ENCODE results near the gene TSPAN12.

The TSPAN12 gene

DNA sequence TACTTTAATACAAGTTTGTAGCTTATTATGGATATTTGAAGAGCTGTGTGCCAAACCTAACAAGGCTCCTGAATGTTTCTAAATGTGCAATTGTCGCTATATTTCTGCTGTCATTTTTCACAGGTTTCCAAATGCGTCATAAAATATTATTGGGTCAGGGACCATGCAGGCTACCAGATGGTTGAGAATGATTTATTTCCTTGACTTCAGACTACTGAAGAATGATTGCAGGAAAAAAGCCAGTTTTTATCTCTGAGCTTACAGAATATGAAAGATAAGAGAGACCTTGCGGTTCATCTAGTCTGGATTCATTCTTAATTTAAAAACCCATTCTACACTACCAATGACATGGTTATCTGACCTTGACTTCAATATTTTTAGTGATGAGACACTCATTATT is 55.2 kb downstream of the TSPAN12 start:
- no peak overlapping the region for H3K4me3 ChIP-seq (ENCODE audit: low read depth, low read length)
- TF ChIP-seq, protein P1, sequence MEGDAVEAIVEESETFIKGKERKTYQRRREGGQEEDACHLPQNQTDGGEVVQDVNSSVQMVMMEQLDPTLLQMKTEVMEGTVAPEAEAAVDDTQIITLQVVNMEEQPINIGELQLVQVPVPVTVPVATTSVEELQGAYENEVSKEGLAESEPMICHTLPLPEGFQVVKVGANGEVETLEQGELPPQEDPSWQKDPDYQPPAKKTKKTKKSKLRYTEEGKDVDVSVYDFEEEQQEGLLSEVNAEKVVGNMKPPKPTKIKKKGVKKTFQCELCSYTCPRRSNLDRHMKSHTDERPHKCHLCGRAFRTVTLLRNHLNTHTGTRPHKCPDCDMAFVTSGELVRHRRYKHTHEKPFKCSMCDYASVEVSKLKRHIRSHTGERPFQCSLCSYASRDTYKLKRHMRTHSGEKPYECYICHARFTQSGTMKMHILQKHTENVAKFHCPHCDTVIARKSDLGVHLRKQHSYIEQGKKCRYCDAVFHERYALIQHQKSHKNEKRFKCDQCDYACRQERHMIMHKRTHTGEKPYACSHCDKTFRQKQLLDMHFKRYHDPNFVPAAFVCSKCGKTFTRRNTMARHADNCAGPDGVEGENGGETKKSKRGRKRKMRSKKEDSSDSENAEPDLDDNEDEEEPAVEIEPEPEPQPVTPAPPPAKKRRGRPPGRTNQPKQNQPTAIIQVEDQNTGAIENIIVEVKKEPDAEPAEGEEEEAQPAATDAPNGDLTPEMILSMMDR (IDR thresholded peaks at IDR 0.05; ENCODE audit: low read depth, low read length) = no peak

DNA sequence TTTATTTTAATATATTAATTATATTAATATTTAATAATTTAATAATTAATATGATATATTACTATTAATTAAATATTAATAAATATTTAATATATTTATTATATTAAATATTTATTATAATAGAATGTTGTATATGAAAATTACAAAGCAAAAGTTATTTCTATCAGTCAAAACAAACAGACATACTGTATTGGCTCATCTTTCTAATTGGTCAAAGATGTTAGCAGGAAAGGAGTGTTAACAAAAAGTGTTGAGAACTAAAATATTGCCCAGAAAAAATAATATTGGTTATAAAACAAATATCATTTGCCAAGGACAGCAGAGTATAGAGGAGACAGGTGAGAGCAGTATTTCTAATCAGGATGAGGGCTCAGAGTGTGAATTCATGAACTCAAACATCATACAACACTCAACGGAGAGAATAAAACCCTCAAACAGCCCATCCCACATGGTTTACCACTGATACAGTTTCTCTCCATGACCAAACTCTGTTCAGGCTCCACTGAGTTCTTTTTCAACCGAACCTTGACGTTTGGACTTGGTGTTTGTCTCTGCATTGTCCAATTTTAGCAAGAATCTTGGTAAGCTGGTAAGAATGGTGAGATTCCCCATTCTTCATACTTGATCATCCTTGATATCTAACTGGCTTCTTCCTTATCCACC is 58.0 kb downstream of the TSPAN12 start:
- no peak overlapping the region for H3K4me3 ChIP-seq (ENCODE audit: low read depth, low read length)
- TF ChIP-seq, protein P1 (IDR thresholded peaks at IDR 0.05; ENCODE audit: low read depth, low read length) = no peak

DNA sequence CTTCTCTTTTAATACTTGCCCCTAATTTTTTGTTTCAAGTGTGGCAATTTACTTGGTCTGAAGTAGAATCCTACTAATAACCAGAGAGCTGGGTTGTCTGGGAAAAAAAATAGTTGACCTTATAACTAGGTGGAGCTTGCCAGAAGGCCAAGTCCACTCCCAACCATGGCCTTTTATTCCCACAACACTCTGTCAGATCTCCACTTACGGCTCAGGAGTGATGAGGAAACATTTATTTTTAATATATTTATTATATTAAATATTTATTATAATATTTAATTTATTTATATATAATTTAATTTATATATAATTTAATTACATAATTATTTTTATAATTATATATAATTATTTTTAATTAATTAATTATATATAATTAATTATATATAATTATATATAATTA is 58.8 kb downstream of the TSPAN12 start:
- TF ChIP-seq, protein P1 (IDR thresholded peaks at IDR 0.05; ENCODE audit: low read depth, low read length) = no peak
- no peak overlapping the region for H3K4me3 ChIP-seq (ENCODE audit: low read depth, low read length)

DNA sequence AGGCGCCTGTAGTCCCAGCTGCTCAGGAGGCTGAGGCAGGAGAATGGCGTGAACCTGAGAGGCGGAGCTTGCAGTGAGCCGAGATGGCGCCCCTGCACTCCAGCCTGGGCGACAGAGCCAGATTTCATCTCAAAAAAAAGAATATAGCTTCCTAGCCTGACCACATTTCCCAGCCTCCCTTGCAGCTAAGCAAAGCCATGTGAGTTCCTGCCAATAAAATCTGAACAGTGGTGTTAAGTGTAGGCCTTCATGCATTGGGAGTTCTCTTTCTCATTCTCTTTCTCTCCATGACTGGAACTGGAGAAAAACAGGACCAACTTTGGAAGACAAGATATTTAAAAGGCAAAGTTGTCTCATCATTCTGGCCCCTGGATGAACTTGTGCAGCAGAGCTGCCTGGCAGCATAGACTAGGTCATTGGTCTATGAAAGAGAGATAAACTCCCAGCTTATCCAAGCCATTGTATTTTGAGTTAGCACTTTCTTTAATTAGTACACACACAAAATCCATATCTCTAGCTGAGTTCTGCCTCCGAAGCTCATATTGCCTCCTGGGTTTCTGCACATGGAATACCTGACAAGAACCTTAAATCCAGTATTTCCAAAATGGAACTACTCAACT is 60.8 kb downstream of the TSPAN12 start:
- TF ChIP-seq, protein P1 (IDR thresholded peaks at IDR 0.05; ENCODE audit: low read depth, low read length) = no peak
- no peak overlapping the region for H3K4me3 ChIP-seq (ENCODE audit: low read depth, low read length)

DNA sequence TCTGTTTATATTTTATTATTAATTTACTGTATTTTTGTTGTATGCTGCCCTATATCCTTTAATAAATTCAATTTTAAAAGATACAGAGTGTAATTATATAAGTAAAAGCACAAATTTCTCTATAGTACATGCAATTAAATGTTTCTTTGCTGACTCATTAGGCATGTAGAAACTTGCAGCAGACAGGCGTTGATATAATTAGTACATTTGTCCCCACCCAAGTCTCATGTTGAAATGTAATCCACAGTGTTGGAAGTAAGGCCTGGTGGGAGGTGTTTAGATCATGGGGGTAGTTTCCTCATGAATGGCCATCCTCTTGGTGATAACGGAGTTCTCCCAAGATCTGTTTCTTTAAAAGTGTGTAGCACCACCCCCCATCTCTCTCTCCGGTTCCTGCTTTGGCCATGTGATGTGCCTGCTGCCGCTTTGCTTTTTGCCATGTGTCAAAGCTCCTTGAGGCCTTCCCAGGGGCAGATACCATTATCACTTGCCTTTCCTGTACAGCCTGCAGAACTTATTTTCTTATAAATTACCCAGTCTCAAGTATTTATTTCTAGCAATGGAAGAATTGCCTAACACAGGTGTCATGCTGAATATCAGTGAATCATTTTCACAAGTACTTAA is 63.7 kb downstream of the TSPAN12 start:
- TF ChIP-seq, protein P1 (IDR thresholded peaks at IDR 0.05; ENCODE audit: low read depth, low read length) = no peak
- H3K4me3 ChIP-seq (ENCODE audit: low read depth, low read length) = no peak overlapping the region

DNA sequence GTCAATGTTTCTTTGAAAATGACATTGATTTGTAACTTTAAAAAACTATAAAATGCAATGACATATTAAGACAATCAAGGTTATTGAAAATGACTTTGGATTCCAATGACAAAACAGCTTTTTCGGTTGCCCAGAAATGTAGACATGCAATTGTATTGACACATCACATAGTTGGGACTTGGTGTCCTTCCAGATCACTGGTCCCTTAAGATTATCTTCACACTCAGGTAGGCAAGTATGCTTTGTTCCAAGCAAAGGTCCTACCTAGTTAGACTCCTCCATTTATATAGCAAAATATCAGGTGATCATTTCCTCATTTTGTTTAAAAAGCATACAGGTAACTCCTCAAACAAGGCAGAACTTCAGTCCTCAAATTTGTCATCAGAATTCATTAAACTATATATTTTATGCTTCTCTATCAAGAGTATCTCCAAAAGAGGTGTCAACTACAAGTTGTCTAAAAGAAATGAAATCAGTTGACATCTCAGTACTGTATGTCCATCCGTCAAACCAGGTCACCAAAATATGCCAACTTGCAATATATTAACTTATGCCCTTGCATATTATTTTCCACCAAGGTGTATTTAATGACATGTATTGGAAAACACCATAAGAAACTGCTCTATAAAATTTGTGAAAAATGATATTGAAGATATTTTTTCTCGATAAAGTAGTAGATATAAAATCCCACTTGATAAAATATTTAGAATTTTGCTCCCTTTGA is 64.6 kb downstream of the TSPAN12 start:
- no peak overlapping the region for H3K4me3 ChIP-seq (ENCODE audit: low read depth, low read length)
- TF ChIP-seq, protein P1 (IDR thresholded peaks at IDR 0.05; ENCODE audit: low read depth, low read length) = no peak

DNA sequence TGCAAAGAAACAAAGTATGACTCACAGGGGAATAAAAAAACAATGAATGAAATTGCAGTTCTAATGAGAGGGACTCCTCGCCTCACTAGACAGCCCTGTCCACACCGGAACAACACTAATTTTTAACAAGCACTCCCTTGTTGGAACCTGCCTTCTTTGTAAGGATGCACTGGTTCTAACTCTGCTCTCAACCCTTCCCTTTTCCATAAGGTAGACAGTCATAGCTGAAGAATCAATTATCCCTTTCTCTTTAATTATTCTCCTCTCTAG is 65.1 kb downstream of the TSPAN12 start:
- no peak overlapping the region for H3K4me3 ChIP-seq (ENCODE audit: low read depth, low read length)
- TF ChIP-seq, protein P1 (IDR thresholded peaks at IDR 0.05; ENCODE audit: low read depth, low read length) = no peak

Measured in WI38 (cell line).